ENCODE results near the gene RPP14. TPM values are rescaled to one million over a fixed set of nuclear protein-coding genes. Genes with fewer than 3 reads are reported as not detected.

Gene RPP14
- total and polyA plus RNA-seq, 2 of the 4 experiments (the other 2 are of a cell fraction) = 6.6 to 7.8 TPM

- no peak overlapping the region for H3K4ac ChIP-seq (ENCODE audit: low read depth, low read length)
- no peak for TF ChIP-seq CEBPB (IDR thresholded peaks at IDR 0.05; ENCODE audit: low read depth, low read length)
- no peak for TF ChIP-seq NFE2L2 (IDR thresholded peaks at IDR 0.05; ENCODE audit: low read depth, low read length)
- no peak for TF ChIP-seq CHD1 (IDR thresholded peaks at IDR 0.05; ENCODE audit: low read depth, low read length)
- no peak for TF ChIP-seq CTCF (conservative IDR thresholded peaks at IDR 0.05; ENCODE audit: low read depth, low read length)
- no peak for TF ChIP-seq USF2 (IDR thresholded peaks at IDR 0.05; ENCODE audit: low read depth, low read length)
- TF ChIP-seq RAD21 (IDR thresholded peaks at IDR 0.05; ENCODE audit: low read length) = no peak
- TF ChIP-seq BHLHE40 (IDR thresholded peaks at IDR 0.05; ENCODE audit: low read depth, low read length) = no peak
- no peak for TF ChIP-seq RCOR1 (IDR thresholded peaks at IDR 0.05; ENCODE audit: insufficient replicate concordance, low read length)
- TF ChIP-seq SMC3 (IDR thresholded peaks at IDR 0.05; ENCODE audit: low read depth, low read length) = no peak
- TF ChIP-seq POLR2A (IDR thresholded peaks at IDR 0.05; ENCODE audit: low read depth, low read length) = no peak
- no peak for TF ChIP-seq ELK1 (IDR thresholded peaks at IDR 0.05; ENCODE audit: borderline replicate concordance, low read depth, low read length)
- no peak for TF ChIP-seq MAFK (IDR thresholded peaks at IDR 0.05; ENCODE audit: low read depth, low read length)
- no peak for TF ChIP-seq RFX5 (IDR thresholded peaks at IDR 0.05; ENCODE audit: low read depth, low read length)
- no peaks in the 10 kb centered on the region for H3K9me3 ChIP-seq (ENCODE audit: control insufficient read depth, insufficient read depth, low read length)
- no peaks in the 10 kb centered on the region for H3K36me3 ChIP-seq (ENCODE audit: control insufficient read depth, insufficient read depth, low read length)
- H3K18ac ChIP-seq (ENCODE audit: low read depth, low read length) = no peak overlapping the region
- H3K27ac ChIP-seq (ENCODE audit: insufficient read depth, low read length) = no peak overlapping the region
- no peak overlapping the region for H2BK5ac ChIP-seq (ENCODE audit: low read depth, low read length, poor library complexity, severe bottlenecking)
- H3K79me1 ChIP-seq (ENCODE audit: low read depth in 1 of 2, low read length in 2 of 2) = peaks cover 16 to 39% of the 10 kb centered on the region in 2 experiments
- dilution Hi-C loops (cut with HindIII; ENCODE audit: low sequenced_read_pairs, unreplicated experiment) = no loop called here
- H4K8ac ChIP-seq (ENCODE audit: low read depth in 2 of 2, low read length in 2 of 2) = no peak overlapping the region
- H4K91ac ChIP-seq (ENCODE audit: insufficient read depth, low read depth, low read length) = no peak overlapping the region
- H3K4me1 ChIP-seq (ENCODE audit: control insufficient read depth, insufficient read depth, low read length) = peaks cover 7% of the 10 kb centered on the region
- H4K5ac ChIP-seq (ENCODE audit: low read depth, low read length) = no peak overlapping the region
- H2BK20ac ChIP-seq (ENCODE audit: low read depth, low read length) = no peak overlapping the region
- peaks cover 14% of the 10 kb centered on the region; the same call in 1 of the 2 replicates for H4K20me1 ChIP-seq (ENCODE audit: insufficient read depth, low read length)
- H3K9ac ChIP-seq (ENCODE audit: low read depth, low read length) = no peak overlapping the region
- ATAC-seq (ENCODE audit: low read depth) (no peak), DNase-seq (no peak)
- no peak overlapping the region for H2AK5ac ChIP-seq (ENCODE audit: low read depth, low read length)
- intact Hi-C loops (cut with micrococcal nuclease) = no loop called here
- in situ Hi-C loops (cut with MboI; ENCODE audit: low sequenced_read_pairs) = no loop called here
- no peak overlapping the region for H2BK15ac ChIP-seq (ENCODE audit: low read depth, low read length)
- no peak overlapping the region for H3K56ac ChIP-seq (ENCODE audit: extremely low read depth, insufficient read depth, low read length)
- no peak overlapping the region for H3K4me2 ChIP-seq (ENCODE audit: low read depth, low read length)
- no TSS peak for BruUV-seq (replicated peaks)
- H2BK120ac ChIP-seq (ENCODE audit: low read depth, low read length) = no peak overlapping the region
- CTCF ChIA-PET = no interaction called here
- H3K27me3 ChIP-seq (ENCODE audit: control insufficient read depth, insufficient read depth, low read length) = no peaks in the 10 kb centered on the region
- POLR2A ChIA-PET (ENCODE audit: unreplicated experiment) = no interaction called here
- H2AFZ ChIP-seq (replicated peaks; ENCODE audit: low read length, poor library complexity) = no peak overlapping the region
- H3K14ac ChIP-seq (replicated peaks; ENCODE audit: low read depth, low read length) = no peak overlapping the region
- H2AK9ac ChIP-seq (replicated peaks; ENCODE audit: low read depth, low read length, poor library complexity) = no peak overlapping the region
- H3K4me3 ChIP-seq (ENCODE audit: insufficient read depth, low read depth, low read length) = no peak overlapping the region
- peaks cover 11% of the 10 kb centered on the region for H3K9me1 ChIP-seq (ENCODE audit: insufficient read depth, low read length)
- no peak overlapping the region for H3K23ac ChIP-seq (ENCODE audit: low read depth, low read length)
These were observed 55.8 kb downstream of the RPP14 start for GRCh38 chr3:58361866-58362265.
